Sigmoid colon (tissue), 7 donors: ENCODE results near the gene FDX1. TPM values are rescaled to one million over a fixed set of nuclear protein-coding genes. Genes with fewer than 3 reads are reported as not detected.

Experiments
- DNase-seq: peaks from one replicate; pipeline ENCODE4 v3.0.0-alpha.2; 2019
- H3K27ac ChIP-seq, 4 donors: fragments of 200-600 bp; sonication (generic); one replicate each; pipeline ENCODE4 v1.5.1; 2016 to 2019; ENCODE audit warnings: mild to moderate bottlenecking in 1 of 4
- H3K27me3 ChIP-seq, 3 donors: fragments of 200-600 bp; sonication (generic); one replicate each; pipeline ENCODE4 v1.5.1; 2019; ENCODE audit warnings: mild to moderate bottlenecking in 1 of 3
- H3K36me3 ChIP-seq, 4 donors: fragments of 200-600 bp; sonication (generic); one replicate each; pipeline ENCODE4 v1.5.1; 2016 to 2019
- H3K4me1 ChIP-seq, 4 donors: fragments of 200-600 bp; sonication (generic); one replicate each; pipeline ENCODE4 v1.5.1; 2017 to 2019
- H3K4me3 ChIP-seq, 4 donors: fragments of 200-600 bp; sonication (generic); one replicate each; pipeline ENCODE4 v1.5.1; 2017 to 2019; ENCODE audit warnings: mild to moderate bottlenecking in 2 of 4, moderate library complexity in 1 of 4
- H3K9me3 ChIP-seq, 4 donors: fragments of 200-600 bp in 3 of 4; sonication (generic) in 3 of 4; one replicate each; pipeline versions ENCODE4 v1.5.1 to v1.6.1; 2013 to 2019
- CTCF ChIP-seq, 4 experiments: fragments of 450-650 bp in 3 of 4; fragments of 200-600 bp in 1 of 4; IDR thresholded peaks; one replicate each; pipeline ENCODE4 v1.5.1; 2016 to 2019; ENCODE audit warnings: antibody characterized with exemption in 4 of 4, mild to moderate bottlenecking in 3 of 4, moderate library complexity in 2 of 4
- EP300 ChIP-seq, 4 donors: sonication (generic); formaldehyde crosslinking; IDR thresholded peaks; one replicate each; pipeline ENCODE4 v1.6.1; 2017; ENCODE audit warnings: antibody characterized with exemption in 4 of 4
- POLR2A ChIP-seq, 2 donors: fragments of 450-650 bp; IDR thresholded peaks; one replicate each; pipeline ENCODE4 v1.6.1; 2016; ENCODE audit warnings: antibody characterized with exemption in 2 of 2, mild to moderate bottlenecking in 2 of 2, moderate library complexity in 2 of 2
- POLR2AphosphoS5 ChIP-seq, 4 donors: sonication (generic); formaldehyde crosslinking; IDR thresholded peaks; one replicate each; pipeline ENCODE4 v1.6.1; 2017; ENCODE audit warnings: antibody characterized with exemption in 4 of 4
- WGBS, 2 donors: extraction: QIAGEN DNeasy Blood & Tissue Kit; methylation state at CpG; one replicate each; pipeline ENCODE4 v1.1.7; 2013; 5-methylcytosine and 5-hydroxymethylcytosine counted together
- intact Hi-C: fragments of 100-400 bp; cut with DNase I; formaldehyde crosslinking; loops from one replicate; pipeline ENCODE4 v1.15.1; 2023
- polyA plus RNA-seq, 3 donors: library from polyadenylated mRNA; stranded (reverse); fragments of 200-250 nt; gene quantifications; one replicate each; pipeline ENCODE4 v1.2.3, GENCODE V29; 2013
- total RNA-seq, 4 donors: library from RNA; depleted of rRNA; stranded (reverse); fragments of >200 nt; gene quantifications; one replicate each; pipeline ENCODE4 v1.1.0, GENCODE V29; 2016
- donor health status: healthy with polysubstance abuse.
- donor health status: Bipolar disorder and iron deficiency.
- donor health status: healthy.

Gene FDX1
- total and polyA plus RNA-seq, 7 donors = 10.5 to 33.1 (median 13.8) TPM

- WGBS, 2 donors = 75 to 81% methylated on average over 12 of the region's 12 CpGs
- no peak overlapping the region for H3K4me3 ChIP-seq
- no peaks in the 10 kb centered on the region for H3K36me3 ChIP-seq
- H3K4me1 ChIP-seq = no peaks in the 10 kb centered on the region
- no peak overlapping the region for H3K27ac ChIP-seq
- TF ChIP-seq POLR2A (IDR thresholded peaks at IDR 0.05) (no peak), EP300 (IDR thresholded peaks at IDR 0.05) (no peak), POLR2AphosphoS5 (IDR thresholded peaks at IDR 0.05) (no peak), CTCF (IDR thresholded peaks at IDR 0.05) (no peak)
- H3K27me3 ChIP-seq = no peaks in the 10 kb centered on the region
- intact Hi-C loops = no loop called here
- DNase-seq = no peak
- H3K9me3 ChIP-seq = no peaks in the 10 kb centered on the region
These were observed 83.6 kb downstream of the FDX1 start for GRCh38 chr11:110513259-110513801.

GRCh38 chr11:110513846-110514437, 84.2 kb downstream of the FDX1 start:
- no peaks in the 10 kb centered on the region for H3K36me3 ChIP-seq
- no peaks in the 10 kb centered on the region for H3K27me3 ChIP-seq
- intact Hi-C loops = no loop called here
- no peaks in the 10 kb centered on the region for H3K9me3 ChIP-seq
- TF ChIP-seq EP300 (IDR thresholded peaks at IDR 0.05) = no peak
- no peak for TF ChIP-seq POLR2A (IDR thresholded peaks at IDR 0.05)
- no peak for TF ChIP-seq CTCF (IDR thresholded peaks at IDR 0.05)
- no peak for TF ChIP-seq POLR2AphosphoS5 (IDR thresholded peaks at IDR 0.05)
- no peaks in the 10 kb centered on the region for H3K4me1 ChIP-seq
- 85 to 90% methylated on average over 13 of the region's 13 CpGs for WGBS, 2 donors
- H3K27ac ChIP-seq = no peak overlapping the region
- H3K4me3 ChIP-seq = no peak overlapping the region
- DNase-seq = no peak

Other genes with a start within 250 kb of the FDX1 start
- gene RDX, start 133.3 kb upstream of the FDX1 start, total RNA-seq = 100 to 1,000 TPM in 1 of 4 donors, 10 to 100 TPM in 3; 55.6 to 160 (median 71.8) TPM
- gene RDX, start 133.3 kb upstream of the FDX1 start, polyA plus RNA-seq = 10 to 100 TPM in 2 of 3 donors, 1 to 10 TPM in 1; 7.9 to 14.4 (median 10.3) TPM